ENCODE data around the gene AP1M1.

- no peak for TF ChIP-seq CTCF (IDR thresholded peaks at IDR 0.05)
- no peak for TF ChIP-seq REST (IDR thresholded peaks at IDR 0.05; ENCODE audit: insufficient read depth in 1 of 2, low read depth in 2 of 2, low read length in 1 of 2)
- no peak for TF ChIP-seq POLR2AphosphoS5 (IDR thresholded peaks at IDR 0.05; ENCODE audit: low read depth, low read length)
- no peak for TF ChIP-seq SIN3A (IDR thresholded peaks at IDR 0.05; ENCODE audit: borderline replicate concordance, insufficient read depth, low read depth, low read length)
- TF ChIP-seq TCF7L2 (IDR thresholded peaks at IDR 0.05; ENCODE audit: low read depth, low read length): no peak
Measured at GRCh38 chr19:16225279-16226183, 27.8 kb downstream of the AP1M1 start.

Data from Panc1 (cell line).